ENCODE data around the gene EN1.

Gene EN1

DNA sequence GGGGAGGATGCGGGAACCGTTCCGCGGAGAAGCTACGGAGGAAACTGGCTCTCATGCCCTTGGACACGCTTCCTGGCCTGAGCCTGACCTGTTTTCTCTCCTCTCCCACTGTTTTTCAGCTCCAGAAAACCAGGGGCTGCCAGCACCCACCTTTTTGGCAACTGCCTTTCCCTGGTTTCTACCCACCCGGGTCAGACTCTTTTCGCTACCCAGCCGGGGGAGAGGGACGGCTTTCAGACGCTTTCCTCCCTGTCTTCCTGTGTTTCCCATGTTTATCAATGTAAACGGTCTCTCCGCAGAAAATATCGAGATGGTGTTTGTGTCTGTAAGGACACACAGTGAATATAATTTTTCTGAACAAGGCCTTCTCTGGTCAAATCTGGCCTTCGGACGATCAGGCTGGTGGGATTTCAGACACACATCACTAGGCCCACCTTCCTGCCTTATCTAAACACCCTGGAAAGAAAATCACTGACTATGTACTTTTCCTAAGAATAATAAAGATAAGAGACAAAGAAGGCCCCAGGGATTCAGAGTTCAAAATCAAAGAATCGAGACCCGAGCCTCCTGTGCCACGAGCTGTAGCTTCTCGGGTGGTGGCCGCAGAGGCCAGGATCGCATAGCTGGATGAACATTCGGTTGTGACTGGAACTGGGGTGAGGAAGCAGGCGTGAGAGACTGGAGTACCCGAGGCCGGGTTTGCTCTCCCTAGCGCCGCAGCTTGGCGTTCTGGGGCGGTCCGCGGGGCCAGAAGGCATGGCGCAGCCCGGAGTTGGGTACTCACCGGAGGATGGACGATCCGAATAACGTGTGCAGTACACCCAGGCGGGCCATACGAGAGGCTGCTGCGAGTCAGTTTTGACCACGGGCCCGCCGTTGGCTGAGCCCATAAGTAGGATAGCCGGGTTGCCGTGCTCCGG lies 1.7 kb downstream of the EN1 start:
- no peaks in the 10 kb centered on the region for H3K9me3 ChIP-seq (ENCODE audit: insufficient read depth, low read length)
- peaks cover 96% of the 10 kb centered on the region for H3K27me3 ChIP-seq (ENCODE audit: insufficient read depth, insufficient read length)
- H3K4me1 ChIP-seq (ENCODE audit: insufficient read depth, insufficient read length), result peaks cover 24% of the 10 kb centered on the region
- TF ChIP-seq ZNF274 (IDR thresholded peaks at IDR 0.05; ENCODE audit: low read depth, low read length), result no peak
- TF ChIP-seq YY1 (IDR thresholded peaks at IDR 0.05; ENCODE audit: insufficient read depth, insufficient read length), result no peak
- TF ChIP-seq SUZ12 (IDR thresholded peaks at IDR 0.05; ENCODE audit: extremely low read depth, insufficient read depth, insufficient read length), result peak; percentile 61
- H3K4me3 ChIP-seq (ENCODE audit: insufficient read length, low read depth), result peak overlapping the region; percentile 34
- DNase-seq (ENCODE audit: low read depth, low spot score), result no peak
- peak overlapping the region; percentile 15 for H3K9ac ChIP-seq (ENCODE audit: insufficient read length, low read depth)
- no peaks in the 10 kb centered on the region for H3K36me3 ChIP-seq (ENCODE audit: insufficient read depth, insufficient read length, low read length)

DNA sequence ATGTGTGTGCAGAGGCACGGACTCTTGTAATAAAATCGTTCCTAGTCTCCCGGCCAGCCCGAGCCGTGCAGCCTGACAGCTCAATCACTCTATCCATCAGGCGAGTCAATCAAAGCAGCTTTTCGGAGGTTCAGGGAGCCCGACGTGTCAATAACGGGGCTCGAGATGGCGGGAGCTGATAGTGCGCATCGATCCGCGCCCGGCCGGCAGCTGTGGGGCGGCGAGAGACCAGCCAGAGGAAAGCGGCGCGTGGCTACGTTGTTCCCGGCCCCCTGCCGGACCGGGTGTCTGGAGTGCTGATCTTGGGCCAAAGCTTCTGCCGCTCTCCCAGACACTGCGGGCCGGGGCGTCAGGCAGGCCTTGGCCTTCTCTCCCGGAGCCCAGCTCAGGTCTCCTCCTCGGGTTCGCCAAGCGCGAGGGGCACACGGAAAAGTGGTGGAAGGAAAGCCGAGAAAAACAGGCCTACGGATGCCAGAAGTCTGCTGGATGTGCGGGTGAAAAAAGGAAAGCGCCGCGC lies 2.4 kb downstream of the EN1 start:
- no peak for DNase-seq (ENCODE audit: low read depth, low spot score)
- H3K36me3 ChIP-seq (ENCODE audit: insufficient read depth, insufficient read length, low read length), result no peaks in the 10 kb centered on the region
- H3K4me1 ChIP-seq (ENCODE audit: insufficient read depth, insufficient read length), result peaks cover 22% of the 10 kb centered on the region
- no peaks in the 10 kb centered on the region for H3K9me3 ChIP-seq (ENCODE audit: insufficient read depth, low read length)
- H3K27me3 ChIP-seq (ENCODE audit: insufficient read depth, insufficient read length), result peaks cover 96% of the 10 kb centered on the region
- H3K9ac ChIP-seq (ENCODE audit: insufficient read length, low read depth), result peak overlapping the region; percentile 42
- peak overlapping the region; percentile 15 for H3K4me3 ChIP-seq (ENCODE audit: insufficient read length, low read depth)
- no peak for TF ChIP-seq ZNF274 (IDR thresholded peaks at IDR 0.05; ENCODE audit: low read depth, low read length)
- peak; percentile 5 for TF ChIP-seq SUZ12 (IDR thresholded peaks at IDR 0.05; ENCODE audit: extremely low read depth, insufficient read depth, insufficient read length)

DNA sequence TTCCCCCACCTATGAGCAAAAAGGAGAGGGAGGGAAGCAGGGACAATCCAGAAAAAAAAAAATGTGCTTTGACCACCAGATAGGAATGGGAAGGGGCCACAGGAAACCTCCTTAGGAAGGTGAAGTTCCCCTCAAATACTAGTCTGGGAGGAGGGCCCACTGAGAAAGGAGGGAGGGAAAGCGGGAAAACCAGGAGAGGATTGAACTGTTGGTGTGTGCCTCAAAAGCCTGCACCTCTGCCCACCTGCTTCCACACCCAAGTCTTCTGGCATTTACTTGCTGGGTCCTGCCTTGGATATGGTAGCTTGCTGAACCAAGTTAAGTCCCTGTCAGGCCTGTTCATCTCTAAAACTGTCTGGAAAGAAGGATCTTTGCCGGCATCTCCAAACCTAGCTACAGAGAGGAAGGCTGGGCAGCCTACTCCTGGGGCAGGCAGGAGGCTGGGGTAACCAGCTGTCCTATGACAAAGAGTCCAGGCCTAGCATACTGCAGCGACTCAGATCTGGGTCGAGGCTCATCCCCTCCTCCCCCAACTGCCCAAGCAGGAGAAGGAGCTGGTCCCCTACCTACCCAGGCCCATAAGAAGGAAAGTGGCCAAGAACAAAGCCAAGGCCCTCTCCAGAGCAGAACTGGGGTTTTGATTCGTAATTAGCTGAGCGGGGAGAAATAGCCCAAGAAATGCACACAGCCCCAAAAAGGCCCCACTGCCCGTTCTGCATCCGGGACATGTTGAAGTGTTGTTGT lies 3.0 kb downstream of the EN1 start:
- H3K27me3 ChIP-seq (ENCODE audit: insufficient read depth, insufficient read length), result peaks cover 96% of the 10 kb centered on the region
- peaks cover 18% of the 10 kb centered on the region for H3K4me1 ChIP-seq (ENCODE audit: insufficient read depth, insufficient read length)
- peak overlapping the region; percentile 15 for H3K4me3 ChIP-seq (ENCODE audit: insufficient read length, low read depth)
- no peaks in the 10 kb centered on the region for H3K36me3 ChIP-seq (ENCODE audit: insufficient read depth, insufficient read length, low read length)
- no peak for DNase-seq (ENCODE audit: low read depth, low spot score)
- no peak for TF ChIP-seq SUZ12 (IDR thresholded peaks at IDR 0.05; ENCODE audit: extremely low read depth, insufficient read depth, insufficient read length)
- peak overlapping the region; percentile 42 for H3K9ac ChIP-seq (ENCODE audit: insufficient read length, low read depth)
- no peaks in the 10 kb centered on the region for H3K9me3 ChIP-seq (ENCODE audit: insufficient read depth, low read length)

DNA sequence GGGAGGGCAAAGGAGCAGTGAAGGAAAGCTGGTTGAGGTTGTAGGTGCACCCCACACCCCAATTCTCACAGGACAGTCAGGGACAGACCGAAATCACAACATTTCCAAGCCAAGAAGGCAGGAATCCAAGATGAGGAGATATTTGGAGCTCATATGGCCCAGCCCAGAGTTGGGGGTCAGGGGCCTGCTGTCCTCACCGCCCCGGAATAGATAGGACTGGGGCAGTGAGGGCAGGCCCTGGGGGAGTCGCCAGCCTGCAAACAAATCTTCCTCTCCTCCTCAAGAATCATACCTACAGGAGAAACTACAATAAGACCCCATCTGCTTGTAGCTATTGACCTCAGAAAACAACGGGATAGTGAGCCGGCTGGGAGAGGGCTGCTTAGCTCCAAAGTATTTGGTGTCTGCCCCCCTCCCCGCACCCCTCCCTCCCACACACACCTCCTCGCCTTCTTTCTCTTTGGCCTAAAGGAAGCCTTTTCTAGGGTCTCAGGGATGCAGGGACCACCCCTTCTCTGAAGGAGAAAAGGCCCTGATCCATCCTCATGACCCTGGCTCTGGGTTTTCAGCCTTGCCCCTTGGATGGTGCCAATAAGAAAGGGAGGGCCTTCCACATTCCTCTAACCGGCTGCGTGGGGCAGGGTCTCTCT lies 3.8 kb downstream of the EN1 start:
- TF ChIP-seq YY1 (IDR thresholded peaks at IDR 0.05; ENCODE audit: insufficient read depth, insufficient read length), result no peak
- TF ChIP-seq ZNF274 (IDR thresholded peaks at IDR 0.05; ENCODE audit: low read depth, low read length), result no peak
- TF ChIP-seq SUZ12 (IDR thresholded peaks at IDR 0.05; ENCODE audit: extremely low read depth, insufficient read depth, insufficient read length), result no peak
- DNase-seq (ENCODE audit: low read depth, low spot score), result no peak
- Histone ChIP-seq H3K9ac (ENCODE audit: insufficient read length, low read depth) (no peak overlapping the region), H3K9me3 (ENCODE audit: insufficient read depth, low read length) (no peaks in the 10 kb centered on the region), H3K4me3 (ENCODE audit: insufficient read length, low read depth) (peak overlapping the region; percentile 24), H3K36me3 (ENCODE audit: insufficient read depth, insufficient read length, low read length) (no peaks in the 10 kb centered on the region), H3K27me3 (ENCODE audit: insufficient read depth, insufficient read length) (peaks cover 96% of the 10 kb centered on the region), H3K4me1 (ENCODE audit: insufficient read depth, insufficient read length) (peaks cover 14% of the 10 kb centered on the region)

DNA sequence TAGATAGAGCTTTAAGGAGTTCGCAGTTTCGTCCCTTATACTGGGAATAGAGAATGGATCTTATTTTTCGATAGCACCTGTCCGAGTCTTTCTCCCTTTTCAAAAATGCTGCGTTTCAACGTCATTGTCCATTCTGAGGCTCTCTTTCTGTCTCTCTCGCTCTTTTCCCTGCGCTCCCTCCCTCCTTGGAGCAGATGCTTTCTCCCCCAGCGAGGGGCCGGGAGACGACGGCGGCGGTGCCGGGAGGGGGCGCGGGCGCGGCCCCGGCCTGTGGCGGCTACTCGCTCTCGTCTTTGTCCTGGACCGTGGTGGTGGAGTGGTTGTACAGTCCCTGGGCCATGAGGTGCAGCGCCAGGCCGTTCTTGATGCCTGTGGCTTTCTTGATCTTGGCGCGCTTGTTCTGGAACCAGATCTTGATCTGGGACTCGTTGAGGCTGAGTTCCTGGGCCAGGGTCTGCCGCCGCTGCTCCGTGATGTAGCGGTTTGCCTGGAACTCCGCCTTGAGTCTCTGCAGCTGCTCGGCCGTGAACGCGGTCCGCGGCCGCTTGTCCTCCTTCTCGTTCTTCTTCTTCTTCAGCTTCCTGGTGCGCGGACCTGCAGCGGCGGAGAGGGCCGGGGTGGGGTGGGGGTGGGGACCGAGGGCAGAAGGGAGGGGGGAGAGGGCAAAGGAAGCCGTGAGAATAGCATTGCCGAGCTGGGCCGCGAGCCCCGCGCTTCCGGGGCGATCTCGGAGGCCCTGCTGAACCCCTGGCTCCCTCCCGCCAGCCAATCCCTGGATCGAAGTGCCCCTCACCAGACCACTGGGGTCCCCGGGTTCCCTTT lies 4.6 kb downstream of the EN1 start:
- Histone ChIP-seq H3K36me3 (ENCODE audit: insufficient read depth, insufficient read length, low read length) (no peaks in the 10 kb centered on the region), H3K27me3 (ENCODE audit: insufficient read depth, insufficient read length) (peaks cover 96% of the 10 kb centered on the region), H3K9me3 (ENCODE audit: insufficient read depth, low read length) (no peaks in the 10 kb centered on the region), H3K4me1 (ENCODE audit: insufficient read depth, insufficient read length) (peaks cover 14% of the 10 kb centered on the region), H3K9ac (ENCODE audit: insufficient read length, low read depth) (peak overlapping the region; percentile 62), H3K4me3 (ENCODE audit: insufficient read length, low read depth) (peak overlapping the region; percentile 37)
- DNase-seq (ENCODE audit: low read depth, low spot score), result no peak
- TF ChIP-seq YY1 (IDR thresholded peaks at IDR 0.05; ENCODE audit: insufficient read depth, insufficient read length) (no peak), SUZ12 (IDR thresholded peaks at IDR 0.05; ENCODE audit: extremely low read depth, insufficient read depth, insufficient read length) (no peak), ZNF274 (IDR thresholded peaks at IDR 0.05; ENCODE audit: low read depth, low read length) (no peak)

DNA sequence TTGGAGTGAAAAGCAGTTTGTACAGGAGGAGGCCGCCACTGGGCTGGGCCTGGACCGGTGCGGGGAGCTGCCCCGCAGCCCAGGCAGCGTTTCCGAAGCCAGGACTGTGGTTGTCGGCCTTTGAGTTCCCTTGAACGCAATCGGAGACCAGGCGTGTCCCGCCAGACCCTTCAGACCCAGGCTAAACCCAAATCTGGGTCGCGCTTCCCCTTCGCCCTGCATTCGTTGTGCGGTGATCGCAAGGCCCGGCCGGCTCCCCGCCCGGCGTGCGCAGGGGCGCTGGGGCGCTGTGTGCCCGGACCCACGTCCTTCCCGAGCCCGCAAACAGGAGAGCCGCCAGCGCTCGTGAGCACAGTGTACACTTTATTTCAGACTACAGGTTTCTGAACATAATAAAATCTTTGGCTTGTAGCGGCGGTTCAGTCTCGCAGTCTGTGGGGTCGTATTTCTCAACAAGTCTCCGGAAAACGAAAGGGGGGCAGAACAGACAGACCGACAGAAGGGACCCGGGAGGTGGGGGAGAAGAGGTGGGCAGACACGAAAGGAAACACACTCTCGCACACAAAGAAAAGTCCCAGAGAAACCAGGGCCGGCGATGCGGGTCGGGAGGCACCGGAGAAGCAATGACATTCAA lies 5.5 kb downstream of the EN1 start:
- TF ChIP-seq ZNF274 (IDR thresholded peaks at IDR 0.05; ENCODE audit: low read depth, low read length), result no peak
- TF ChIP-seq YY1 (IDR thresholded peaks at IDR 0.05; ENCODE audit: insufficient read depth, insufficient read length), result no peak
- peak; percentile 98 for TF ChIP-seq SUZ12 (IDR thresholded peaks at IDR 0.05; ENCODE audit: extremely low read depth, insufficient read depth, insufficient read length)
- H3K9ac ChIP-seq (ENCODE audit: insufficient read length, low read depth), result peak overlapping the region; percentile 65
- no peaks in the 10 kb centered on the region for H3K36me3 ChIP-seq (ENCODE audit: insufficient read depth, insufficient read length, low read length)
- no peaks in the 10 kb centered on the region for H3K9me3 ChIP-seq (ENCODE audit: insufficient read depth, low read length)
- DNase-seq (ENCODE audit: low read depth, low spot score), result no peak
- H3K27me3 ChIP-seq (ENCODE audit: insufficient read depth, insufficient read length), result peaks cover 97% of the 10 kb centered on the region
- peak overlapping the region; percentile 13 for H3K4me3 ChIP-seq (ENCODE audit: insufficient read length, low read depth)
- H3K4me1 ChIP-seq (ENCODE audit: insufficient read depth, insufficient read length), result peaks cover 14% of the 10 kb centered on the region
